ENCODE data around the gene LHX1.

- TF ChIP-seq POLR2A (IDR thresholded peaks at IDR 0.05) (no peak), EP300 (IDR thresholded peaks at IDR 0.05) (no peak)
- TF ChIP-seq, protein P1, sequence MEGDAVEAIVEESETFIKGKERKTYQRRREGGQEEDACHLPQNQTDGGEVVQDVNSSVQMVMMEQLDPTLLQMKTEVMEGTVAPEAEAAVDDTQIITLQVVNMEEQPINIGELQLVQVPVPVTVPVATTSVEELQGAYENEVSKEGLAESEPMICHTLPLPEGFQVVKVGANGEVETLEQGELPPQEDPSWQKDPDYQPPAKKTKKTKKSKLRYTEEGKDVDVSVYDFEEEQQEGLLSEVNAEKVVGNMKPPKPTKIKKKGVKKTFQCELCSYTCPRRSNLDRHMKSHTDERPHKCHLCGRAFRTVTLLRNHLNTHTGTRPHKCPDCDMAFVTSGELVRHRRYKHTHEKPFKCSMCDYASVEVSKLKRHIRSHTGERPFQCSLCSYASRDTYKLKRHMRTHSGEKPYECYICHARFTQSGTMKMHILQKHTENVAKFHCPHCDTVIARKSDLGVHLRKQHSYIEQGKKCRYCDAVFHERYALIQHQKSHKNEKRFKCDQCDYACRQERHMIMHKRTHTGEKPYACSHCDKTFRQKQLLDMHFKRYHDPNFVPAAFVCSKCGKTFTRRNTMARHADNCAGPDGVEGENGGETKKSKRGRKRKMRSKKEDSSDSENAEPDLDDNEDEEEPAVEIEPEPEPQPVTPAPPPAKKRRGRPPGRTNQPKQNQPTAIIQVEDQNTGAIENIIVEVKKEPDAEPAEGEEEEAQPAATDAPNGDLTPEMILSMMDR (IDR thresholded peaks at IDR 0.05), result no peak
Observed at GRCh38 chr17:36894177-36894576, 43.1 kb upstream of the LHX1 start.
